ENCODE data around the gene NXNL1.

NXNL1 gene

DNA sequence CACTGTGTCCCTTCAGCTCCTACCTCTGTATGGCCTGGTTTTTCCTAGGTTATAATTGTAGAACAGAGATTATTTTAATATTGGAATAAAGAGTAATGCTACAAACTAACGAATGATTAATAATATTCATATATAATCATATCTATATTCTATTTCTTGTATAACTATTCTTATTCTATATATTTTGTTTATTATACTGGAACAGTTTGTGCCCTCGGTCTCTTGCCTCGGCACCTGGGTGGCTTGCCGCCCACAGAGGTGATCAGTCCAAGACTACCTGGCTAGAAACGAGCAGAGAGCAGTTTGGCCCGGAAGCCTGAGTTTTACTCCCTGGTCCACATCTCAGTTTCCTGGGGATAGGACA, 5.7 kb upstream of the NXNL1 start:
- no peak for ATAC-seq (replicated peaks; ENCODE audit: extremely low read depth, poor library complexity, severe bottlenecking)
- Mint-ChIP-seq H3K9me3 (no peaks in the 10 kb centered on the region), H3K27ac (ENCODE audit: low read depth) (no peak overlapping the region), H3K4me3 (no peak overlapping the region), H3K36me3 (ENCODE audit: insufficient read depth) (peaks cover 8% of the 10 kb centered on the region), H3K4me1 (peaks cover 33% of the 10 kb centered on the region), H3K27me3 (peaks cover 1% of the 10 kb centered on the region)
- no peak for DNase-seq (ENCODE audit: low spot score in 2 of 2)

DNA sequence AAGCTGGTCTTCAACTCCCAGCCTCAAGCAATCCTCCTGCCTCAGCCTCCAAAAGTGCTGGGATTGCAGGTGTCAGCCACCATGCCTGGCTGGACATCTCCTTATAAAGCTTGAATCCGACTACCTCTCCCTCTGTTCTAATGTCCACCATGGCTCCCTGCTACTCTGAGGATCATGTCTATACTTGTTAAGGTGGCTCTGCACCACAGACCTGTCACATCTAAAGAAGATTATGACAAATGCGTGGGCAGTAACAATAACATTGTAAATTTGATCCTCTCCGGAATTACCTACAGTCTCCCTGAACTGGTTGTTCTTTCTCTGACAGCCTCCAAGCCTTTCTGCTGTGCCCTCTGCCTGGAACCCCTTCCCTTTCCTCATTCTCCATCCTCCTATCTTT, 1.8 kb downstream of the NXNL1 start:
- no peak overlapping the region for H3K4me3 Mint-ChIP-seq
- peaks cover 66% of the 10 kb centered on the region for H3K27me3 Mint-ChIP-seq
- H3K4me1 Mint-ChIP-seq, result no peaks in the 10 kb centered on the region
- H3K9me3 Mint-ChIP-seq, result no peaks in the 10 kb centered on the region
- H3K27ac Mint-ChIP-seq (ENCODE audit: low read depth), result no peak overlapping the region
- ATAC-seq (replicated peaks; ENCODE audit: extremely low read depth, poor library complexity, severe bottlenecking) (no peak), DNase-seq (ENCODE audit: low spot score in 2 of 2) (no peak)
- H3K36me3 Mint-ChIP-seq (ENCODE audit: insufficient read depth), result no peaks in the 10 kb centered on the region

DNA sequence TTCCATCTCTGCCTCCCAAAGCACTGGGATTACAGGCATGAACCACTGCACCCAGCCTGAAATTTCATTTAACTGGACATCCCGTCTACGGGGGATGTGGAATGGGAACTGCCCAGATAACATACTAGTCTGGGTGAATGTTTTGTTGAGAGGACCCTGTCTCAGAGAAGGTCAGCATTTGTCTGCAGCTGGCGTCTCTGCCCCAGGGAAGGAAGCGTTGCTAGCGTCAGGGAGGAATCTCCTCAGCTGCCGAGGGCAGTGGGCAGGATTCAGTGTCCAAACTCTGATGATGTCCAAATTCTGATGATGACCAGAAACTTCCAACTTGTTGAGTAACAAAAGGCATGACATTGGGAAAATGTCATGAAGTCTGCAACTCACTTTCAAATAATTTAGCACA, 3.1 kb downstream of the NXNL1 start:
- Mint-ChIP-seq H3K9me3 (no peaks in the 10 kb centered on the region), H3K27ac (ENCODE audit: low read depth) (no peak overlapping the region), H3K4me1 (no peaks in the 10 kb centered on the region), H3K27me3 (peaks cover 75% of the 10 kb centered on the region), H3K36me3 (ENCODE audit: insufficient read depth) (peaks cover 2% of the 10 kb centered on the region), H3K4me3 (no peak overlapping the region)
- ATAC-seq (replicated peaks; ENCODE audit: extremely low read depth, poor library complexity, severe bottlenecking) (no peak), DNase-seq (ENCODE audit: low spot score in 2 of 2) (no peak)

DNA sequence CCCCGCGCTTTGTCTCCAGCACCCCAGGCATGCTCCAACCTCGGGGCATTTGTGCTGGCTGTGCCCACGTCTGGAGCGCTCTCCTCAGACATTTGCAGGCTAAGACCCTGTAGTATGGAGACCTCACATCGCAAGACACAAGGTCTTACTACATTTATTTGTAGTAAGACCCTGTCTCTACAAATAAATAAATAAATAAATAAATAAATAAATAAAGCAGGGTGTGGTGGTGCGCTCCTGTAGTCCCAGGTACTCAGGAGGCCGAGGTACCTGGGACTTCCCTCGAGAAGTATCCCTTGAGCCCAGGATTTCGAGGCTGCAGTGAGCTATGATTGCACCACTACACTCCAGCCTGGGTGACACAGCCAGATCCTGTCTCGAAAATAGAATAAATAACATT, 4.6 kb downstream of the NXNL1 start:
- Mint-ChIP-seq H3K9me3 (no peaks in the 10 kb centered on the region), H3K36me3 (ENCODE audit: insufficient read depth) (peaks cover 2% of the 10 kb centered on the region)
- DNase-seq (ENCODE audit: low spot score in 2 of 2), result no peak

DNA sequence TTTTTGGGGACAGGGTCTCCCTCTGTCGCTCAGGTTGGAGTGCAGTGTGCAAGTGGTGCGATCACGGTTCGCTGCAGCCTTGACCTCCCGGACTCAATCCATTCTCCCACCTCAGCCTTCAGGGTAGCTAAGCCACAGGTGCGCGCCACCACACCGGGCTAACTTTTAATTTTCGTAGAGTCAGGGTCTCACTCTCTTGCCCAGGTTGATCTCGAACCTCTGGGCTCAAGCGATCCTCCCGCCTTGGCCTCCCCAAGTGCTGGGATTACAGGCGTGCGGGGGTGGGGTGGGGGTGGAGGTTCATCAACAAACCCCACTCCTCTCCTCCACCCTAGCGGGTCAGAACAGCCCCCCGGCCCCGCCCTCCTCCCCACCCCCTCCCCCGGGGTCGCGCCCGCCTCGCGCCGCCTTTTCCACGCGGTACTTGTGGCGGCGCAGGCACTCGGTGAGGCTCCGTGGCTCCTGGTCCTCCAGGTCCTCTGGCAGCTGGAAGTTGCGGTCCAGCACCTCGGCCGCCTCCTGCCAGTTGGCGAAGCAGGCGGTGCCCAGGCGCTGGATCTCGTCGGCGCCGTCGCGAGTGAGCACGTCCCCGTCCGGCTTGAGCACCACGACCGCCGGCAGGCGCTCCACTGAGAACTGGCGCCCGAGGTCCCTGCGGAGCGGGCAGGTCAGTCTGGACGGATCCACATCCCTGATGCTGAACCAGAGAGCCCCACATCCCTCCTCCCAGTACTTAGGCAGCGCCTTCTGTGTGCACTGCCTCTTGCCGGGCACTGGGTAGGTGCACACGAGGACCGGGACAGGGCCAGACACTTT, 5.2 kb downstream of the NXNL1 start:
- Mint-ChIP-seq H3K4me3 (no peak overlapping the region), H3K36me3 (ENCODE audit: insufficient read depth) (peaks cover 4% of the 10 kb centered on the region), H3K4me1 (no peaks in the 10 kb centered on the region), H3K27ac (ENCODE audit: low read depth) (no peak overlapping the region), H3K9me3 (no peaks in the 10 kb centered on the region), H3K27me3 (peaks cover 65% of the 10 kb centered on the region)
- DNase-seq (ENCODE audit: low spot score in 2 of 2) (no peak), ATAC-seq (replicated peaks; ENCODE audit: extremely low read depth, poor library complexity, severe bottlenecking) (no peak)

More for the DNA sequence above, 4.6 kb downstream of the NXNL1 start:
- no peak overlapping the region for H3K4me3 Mint-ChIP-seq
- no peak for ATAC-seq (replicated peaks; ENCODE audit: extremely low read depth, poor library complexity, severe bottlenecking)
- no peaks in the 10 kb centered on the region for H3K4me1 Mint-ChIP-seq
- H3K27ac Mint-ChIP-seq (ENCODE audit: low read depth), result no peak overlapping the region
- H3K27me3 Mint-ChIP-seq, result peaks cover 70% of the 10 kb centered on the region

DNA sequence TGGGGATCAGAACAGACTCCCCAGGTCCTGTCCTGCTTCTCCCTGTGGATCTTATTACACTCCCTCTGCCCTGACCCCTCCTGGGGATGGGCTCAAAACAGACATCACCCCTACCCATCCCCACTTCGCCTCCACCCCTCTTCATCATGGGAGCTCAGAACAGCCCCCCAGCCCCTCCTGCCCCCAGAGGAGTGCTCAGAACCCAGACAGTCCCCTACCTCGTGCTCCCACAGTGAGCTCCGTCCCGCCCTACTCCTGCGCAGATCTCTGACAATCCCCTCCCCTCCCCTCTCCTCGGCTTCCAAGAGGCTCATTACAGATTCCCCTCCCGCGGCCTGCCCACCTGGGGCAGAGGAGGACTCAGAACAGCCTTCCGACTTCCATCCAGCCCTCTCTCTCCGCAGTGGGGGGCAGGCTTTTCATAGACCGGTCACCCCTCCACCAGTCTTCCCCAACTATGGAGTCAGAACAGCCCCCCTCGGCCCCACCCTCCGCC, 6.1 kb downstream of the NXNL1 start:
- no peak overlapping the region for H3K4me3 Mint-ChIP-seq

DNA sequence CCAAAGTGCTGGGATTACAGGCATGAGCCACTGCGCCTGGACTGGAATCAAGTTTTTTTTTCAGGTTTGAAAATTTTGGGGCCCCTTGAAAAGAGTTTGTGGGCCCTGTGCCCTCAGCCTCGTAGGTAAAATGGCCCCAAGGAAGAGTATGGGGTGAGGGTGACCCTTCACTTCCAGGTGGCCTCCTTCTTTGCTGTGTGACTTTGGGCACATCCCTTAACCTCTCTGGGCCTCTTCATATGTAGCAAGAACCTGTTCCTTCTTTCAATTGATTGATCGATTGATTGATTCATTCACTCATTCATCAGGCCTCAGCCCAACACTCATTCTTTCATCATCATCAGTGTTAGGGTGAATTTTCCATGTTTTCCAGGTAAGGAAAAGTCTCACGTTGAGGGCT, 8.9 kb downstream of the NXNL1 start:
- Mint-ChIP-seq H3K36me3 (ENCODE audit: insufficient read depth) (peaks cover 4% of the 10 kb centered on the region), H3K9me3 (no peaks in the 10 kb centered on the region), H3K27me3 (peaks cover 38% of the 10 kb centered on the region), H3K27ac (ENCODE audit: low read depth) (no peak overlapping the region), H3K4me1 (no peaks in the 10 kb centered on the region), H3K4me3 (no peak overlapping the region)
- DNase-seq (ENCODE audit: low spot score in 2 of 2), result no peak
- ATAC-seq (replicated peaks; ENCODE audit: extremely low read depth, poor library complexity, severe bottlenecking), result no peak

More for the DNA sequence above, 6.1 kb downstream of the NXNL1 start:
- H3K27me3 Mint-ChIP-seq, result peaks cover 65% of the 10 kb centered on the region
- H3K27ac Mint-ChIP-seq (ENCODE audit: low read depth), result no peak overlapping the region
- no peaks in the 10 kb centered on the region for H3K4me1 Mint-ChIP-seq
- no peaks in the 10 kb centered on the region for H3K9me3 Mint-ChIP-seq
- ATAC-seq (replicated peaks; ENCODE audit: extremely low read depth, poor library complexity, severe bottlenecking) (no peak), DNase-seq (ENCODE audit: low spot score in 2 of 2) (no peak)
- H3K36me3 Mint-ChIP-seq (ENCODE audit: insufficient read depth), result peaks cover 4% of the 10 kb centered on the region

DNA sequence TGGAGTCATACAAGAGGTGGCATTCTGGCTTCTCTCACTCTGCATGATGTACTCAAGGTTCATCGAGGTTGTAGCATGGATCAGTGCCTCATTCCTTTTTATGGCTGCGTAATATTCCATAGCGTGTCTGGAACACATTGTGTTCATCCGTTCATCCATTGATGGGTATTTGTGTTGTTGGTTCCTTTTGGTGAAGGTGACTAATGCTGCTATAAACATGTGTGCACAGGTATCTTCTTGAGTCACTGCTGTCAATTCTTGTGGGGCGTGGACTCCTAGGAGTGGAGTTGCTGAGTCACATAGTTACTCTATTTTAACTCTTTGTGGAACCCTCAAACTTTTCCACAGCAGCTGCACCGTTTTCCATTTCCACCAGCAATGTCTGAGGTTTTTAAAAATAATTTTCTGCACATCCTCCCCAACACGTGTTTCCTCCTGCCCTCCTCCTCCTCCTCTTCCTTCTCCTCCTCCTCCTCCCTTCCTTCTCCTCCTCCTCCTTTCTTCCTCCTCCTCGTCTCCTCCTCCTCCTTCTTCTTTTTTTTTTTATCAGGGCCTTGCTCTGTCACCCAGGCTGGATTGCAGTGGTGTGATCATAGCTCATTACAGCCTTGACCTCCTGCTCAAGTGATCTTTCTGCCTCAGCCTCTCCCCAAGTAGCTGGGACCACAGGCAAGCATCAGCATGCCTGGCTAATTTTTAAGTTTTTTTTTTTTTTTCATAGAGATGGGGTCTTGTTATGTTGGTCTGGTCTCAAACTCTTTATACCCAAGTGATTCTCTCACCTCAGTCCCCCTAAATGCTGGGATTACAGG, 10.3 kb downstream of the NXNL1 start:
- no peak overlapping the region for H3K4me3 Mint-ChIP-seq
- no peak overlapping the region for H3K27ac Mint-ChIP-seq (ENCODE audit: low read depth)
- peaks cover 4% of the 10 kb centered on the region for H3K36me3 Mint-ChIP-seq (ENCODE audit: insufficient read depth)
- no peaks in the 10 kb centered on the region for H3K4me1 Mint-ChIP-seq
- H3K9me3 Mint-ChIP-seq, result no peaks in the 10 kb centered on the region
- DNase-seq (ENCODE audit: low spot score in 2 of 2), result no peak
- H3K27me3 Mint-ChIP-seq, result peaks cover 30% of the 10 kb centered on the region
- no peak for ATAC-seq (replicated peaks; ENCODE audit: extremely low read depth, poor library complexity, severe bottlenecking)

DNA sequence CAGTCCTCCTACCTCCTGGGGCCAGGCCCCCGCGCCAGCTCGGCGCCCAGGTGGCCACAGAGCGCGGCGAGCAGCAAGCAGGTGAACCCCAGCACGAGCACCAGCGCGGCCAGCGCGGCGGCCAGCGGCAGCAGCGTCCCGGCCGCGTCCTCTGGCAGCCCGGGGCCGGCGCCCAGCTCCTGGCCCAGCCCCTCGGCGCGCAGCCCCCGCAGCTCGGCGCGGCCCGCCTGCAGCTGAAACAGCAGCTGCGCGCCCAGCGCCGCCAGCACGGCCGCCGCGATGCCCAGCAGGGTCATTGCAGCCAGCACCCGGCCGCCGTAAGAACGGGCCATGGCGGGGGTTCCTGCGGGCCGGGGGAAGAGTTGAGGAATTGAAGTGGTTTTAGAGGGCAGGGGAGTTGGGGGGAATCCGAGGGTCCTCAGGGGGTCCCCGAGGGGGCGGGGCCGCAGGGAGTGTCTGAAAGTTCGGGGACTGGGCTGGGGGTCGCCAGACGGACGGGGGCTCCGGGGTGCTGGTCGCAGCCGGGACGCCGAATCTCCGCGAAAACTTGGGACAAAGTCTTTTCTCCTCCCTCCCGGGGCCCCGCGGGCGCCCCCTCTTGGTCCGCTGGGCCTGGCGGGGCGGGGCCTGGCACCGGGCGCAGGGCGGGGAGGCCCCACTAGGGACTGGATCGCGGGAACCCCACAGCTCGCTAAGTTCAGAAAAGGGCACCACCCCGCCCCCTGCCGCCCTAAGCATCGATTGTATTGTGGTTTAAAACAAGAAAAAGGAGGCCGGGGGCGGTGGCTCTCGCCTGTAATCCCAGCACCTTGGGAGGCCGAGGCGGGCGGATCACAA, 12.4 kb downstream of the NXNL1 start, which contains the start of gene TMEM221:
Gene TMEM221 (minus strand): TSS at position 538 of the 837 bp plus-strand sequence. CDS start 206 bp downstream, at position 332.
- Mint-ChIP-seq H3K36me3 (ENCODE audit: insufficient read depth) (peaks cover 3% of the 10 kb centered on the region), H3K27me3 (peaks cover 14% of the 10 kb centered on the region), H3K27ac (ENCODE audit: low read depth) (no peak within 1 kb of the TSS), H3K4me1 (no peaks in the 10 kb centered on the region), H3K4me3 (peak within 1 kb of the TSS; percentile 22), H3K9me3 (no peaks in the 10 kb centered on the region)
- DNase-seq (ENCODE audit: low spot score in 2 of 2), result peak in 1 of 2 donors; percentile 31
- ATAC-seq (replicated peaks; ENCODE audit: extremely low read depth, poor library complexity, severe bottlenecking), result peak; percentile 79

DNA sequence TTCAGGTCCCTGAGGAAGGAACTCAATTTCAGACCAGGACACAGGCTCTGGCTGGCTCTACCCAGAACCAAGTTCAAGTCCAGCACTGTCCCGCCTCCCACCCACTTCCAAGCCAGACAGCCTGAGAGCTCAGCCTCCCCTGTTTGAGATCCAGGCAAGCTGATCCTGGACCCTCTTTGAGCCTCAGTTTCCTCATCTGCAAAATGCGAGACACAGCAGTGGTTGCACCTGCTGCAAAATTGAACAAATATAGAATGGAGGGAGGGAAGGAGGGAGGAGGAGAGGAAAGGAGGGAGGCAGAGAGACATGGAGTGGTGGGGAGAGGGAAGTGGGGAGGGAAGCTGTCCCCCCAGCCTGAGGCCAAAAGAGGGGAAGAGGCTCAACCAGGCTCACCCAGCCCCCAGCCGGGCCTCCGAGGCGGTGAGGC, 13.0 kb downstream of the NXNL1 start:
- peak overlapping the region; percentile 22 for H3K4me3 Mint-ChIP-seq
- ATAC-seq (replicated peaks; ENCODE audit: extremely low read depth, poor library complexity, severe bottlenecking) (no peak), DNase-seq (ENCODE audit: low spot score in 2 of 2) (no peak)
- peaks cover 3% of the 10 kb centered on the region for H3K36me3 Mint-ChIP-seq (ENCODE audit: insufficient read depth)
- H3K4me1 Mint-ChIP-seq, result no peaks in the 10 kb centered on the region
- H3K9me3 Mint-ChIP-seq, result no peaks in the 10 kb centered on the region
- no peak overlapping the region for H3K27ac Mint-ChIP-seq (ENCODE audit: low read depth)
- H3K27me3 Mint-ChIP-seq, result peaks cover 10% of the 10 kb centered on the region

DNA sequence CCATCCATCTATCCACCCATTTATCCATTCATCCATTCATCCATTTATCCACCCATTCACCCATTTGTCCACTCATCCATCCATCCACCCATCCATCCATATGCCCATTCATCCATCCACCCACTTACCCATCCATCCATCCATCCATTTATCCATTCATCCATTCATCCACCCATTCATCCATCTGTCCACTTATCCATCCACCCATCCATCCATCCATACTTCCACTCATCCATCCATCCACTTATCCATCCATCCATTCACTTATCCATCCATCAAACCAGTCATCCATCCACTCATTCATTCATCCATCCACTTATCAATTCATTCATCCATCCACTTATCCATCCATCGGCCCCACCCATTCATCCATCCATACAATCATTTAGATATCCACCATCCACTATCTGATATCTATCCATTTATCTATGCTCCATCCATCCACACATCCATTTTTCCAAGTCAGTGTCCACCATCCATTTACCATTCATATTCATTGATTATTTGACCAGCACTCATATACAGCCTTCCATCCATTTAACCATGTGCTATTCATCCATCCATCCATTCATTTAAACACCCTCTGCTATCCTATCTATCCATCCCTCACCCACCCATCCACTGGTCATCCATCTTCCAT, 15.1 kb downstream of the NXNL1 start:
- Mint-ChIP-seq H3K4me1 (no peaks in the 10 kb centered on the region), H3K9me3 (no peaks in the 10 kb centered on the region), H3K27ac (ENCODE audit: low read depth) (no peak overlapping the region), H3K27me3 (peaks cover 10% of the 10 kb centered on the region), H3K36me3 (ENCODE audit: insufficient read depth) (no peaks in the 10 kb centered on the region), H3K4me3 (no peak overlapping the region)
- DNase-seq (ENCODE audit: low spot score in 2 of 2), result no peak
- no peak for ATAC-seq (replicated peaks; ENCODE audit: extremely low read depth, poor library complexity, severe bottlenecking)
